ACC112 (cell line): ENCODE data around the gene SRGAP2.
"Not testable (repeated sequence)": the region's sequence is repeated elsewhere in the genome, so short reads cannot be mapped to it uniquely, and the experiment has no call there.

ENCODE experiments used
- H2AFZ ChIP-seq: fragments of 200-600 bp; sonication (generic); one replicate; pipeline ENCODE4 v1.6.0; 2017; ENCODE audit warnings: antibody characterized with exemption, low read length; ENCODE audit not compliant: unreplicated experiment
- H3K27ac ChIP-seq: fragments of 200-600 bp; sonication (generic); 2 replicates; pipeline ENCODE4 v1.5.1; 2014; ENCODE audit warnings: low read depth, mild to moderate bottlenecking, antibody characterized with exemption, low read length, moderate library complexity
- H3K27me3 ChIP-seq: fragments of 200-600 bp; sonication (generic); 2 replicates; pipeline ENCODE4 v1.6.1; 2014; ENCODE audit warnings: mild to moderate bottlenecking, antibody characterized with exemption, low read length, moderate library complexity, mixed read lengths; ENCODE audit not compliant: insufficient read depth
- H3K36me3 ChIP-seq: fragments of 200-600 bp; sonication (generic); 2 replicates; pipeline ENCODE4 v1.6.1; 2016; ENCODE audit warnings: mild to moderate bottlenecking, antibody characterized with exemption, low read length, moderate library complexity, mixed read lengths; ENCODE audit not compliant: insufficient read depth
- H3K4me1 ChIP-seq: fragments of 200-600 bp; sonication (generic); one replicate; pipeline ENCODE4 v1.6.1; 2016; ENCODE audit warnings: low read length, mixed read lengths; ENCODE audit not compliant: insufficient read depth, unreplicated experiment, control insufficient read depth
- H3K4me3 ChIP-seq: fragments of 200-600 bp; sonication (generic); 2 replicates; pipeline ENCODE4 v1.5.1; 2014; ENCODE audit warnings: mild to moderate bottlenecking, low read depth, low read length
- H3K79me2 ChIP-seq: fragments of 200-600 bp; sonication (generic); one replicate; pipeline ENCODE4 v1.6.0; 2016; ENCODE audit warnings: low read length; ENCODE audit not compliant: control insufficient read depth, unreplicated experiment, insufficient read depth

The SRGAP2 gene

DNA sequence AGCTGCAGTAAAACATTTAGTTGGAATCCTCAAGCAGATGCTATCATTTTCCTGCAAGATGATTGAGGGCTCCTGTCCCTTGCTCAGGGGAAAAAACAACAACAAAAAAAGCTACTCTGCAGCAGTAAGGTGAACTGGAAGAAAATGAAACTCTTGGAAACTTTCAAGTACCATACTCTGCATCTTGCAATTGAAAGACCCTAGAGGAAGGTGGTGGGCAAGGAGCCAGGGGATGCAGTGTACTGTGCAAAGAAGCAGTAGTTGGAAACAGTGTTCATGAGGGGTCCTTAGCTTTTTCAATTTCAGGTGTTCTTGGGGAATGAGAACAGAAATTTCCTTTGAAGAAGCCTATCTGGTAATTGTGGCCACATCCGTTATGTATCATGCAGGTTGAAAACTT lies 7.5 kb downstream of the SRGAP2 start:
- not testable (repeated sequence) for H2AFZ ChIP-seq, H3K27ac ChIP-seq, H3K4me3 ChIP-seq, H3K79me2 ChIP-seq, H3K27me3 ChIP-seq, H3K36me3 ChIP-seq, H3K4me1 ChIP-seq

DNA sequence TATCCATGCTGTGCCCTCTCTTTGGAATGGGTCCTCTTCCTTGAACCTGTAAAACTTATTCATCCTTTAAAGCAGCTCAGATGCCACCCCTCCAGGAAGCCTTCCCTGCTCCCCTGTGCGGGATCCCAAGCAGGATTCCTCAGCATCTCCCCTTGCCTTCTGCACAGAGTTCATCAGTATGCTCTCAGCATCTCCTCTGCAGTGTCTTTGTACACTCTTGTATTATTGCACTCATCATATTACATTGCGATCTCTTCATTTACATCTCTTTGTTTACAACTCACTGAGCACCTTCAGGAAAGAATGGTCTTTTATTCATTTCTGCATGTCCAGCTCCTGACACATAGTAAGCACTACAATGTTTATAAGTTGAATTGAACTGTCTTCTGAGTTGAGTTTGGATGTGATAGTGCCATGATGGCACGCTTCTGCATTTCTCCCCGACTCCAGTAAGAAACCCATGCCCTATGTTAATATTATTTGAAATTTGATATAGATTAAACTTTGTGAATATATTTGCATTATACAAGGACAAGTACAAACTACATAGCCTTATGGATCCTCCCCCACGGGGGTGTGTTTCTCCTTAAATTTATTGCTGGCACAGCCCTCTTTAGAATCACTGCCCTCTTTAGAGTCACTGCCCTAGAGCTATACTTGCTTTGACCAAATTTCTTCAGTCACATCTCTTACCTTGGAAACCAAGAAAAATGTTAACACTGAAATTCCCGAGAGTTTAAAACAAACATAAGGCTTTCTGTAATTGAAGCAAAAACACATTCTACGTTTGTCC lies 12.5 kb downstream of the SRGAP2 start:
- not testable (repeated sequence) for H3K27me3 ChIP-seq, H3K36me3 ChIP-seq, H2AFZ ChIP-seq, H3K27ac ChIP-seq, H3K79me2 ChIP-seq, H3K4me3 ChIP-seq, H3K4me1 ChIP-seq

- H3K4me3 ChIP-seq, H3K4me1 ChIP-seq, H2AFZ ChIP-seq, H3K27ac ChIP-seq, H3K36me3 ChIP-seq, H3K27me3 ChIP-seq, H3K79me2 ChIP-seq: not testable (repeated sequence)
Observed at GRCh38 chr1:206218285-206218684, 14.9 kb downstream of the SRGAP2 start.

- H3K4me1 ChIP-seq, H3K4me3 ChIP-seq, H3K79me2 ChIP-seq, H3K36me3 ChIP-seq, H3K27ac ChIP-seq, H3K27me3 ChIP-seq, H2AFZ ChIP-seq: not testable (repeated sequence)
Observed at GRCh38 chr1:206218765-206219164, 15.4 kb downstream of the SRGAP2 start.

DNA sequence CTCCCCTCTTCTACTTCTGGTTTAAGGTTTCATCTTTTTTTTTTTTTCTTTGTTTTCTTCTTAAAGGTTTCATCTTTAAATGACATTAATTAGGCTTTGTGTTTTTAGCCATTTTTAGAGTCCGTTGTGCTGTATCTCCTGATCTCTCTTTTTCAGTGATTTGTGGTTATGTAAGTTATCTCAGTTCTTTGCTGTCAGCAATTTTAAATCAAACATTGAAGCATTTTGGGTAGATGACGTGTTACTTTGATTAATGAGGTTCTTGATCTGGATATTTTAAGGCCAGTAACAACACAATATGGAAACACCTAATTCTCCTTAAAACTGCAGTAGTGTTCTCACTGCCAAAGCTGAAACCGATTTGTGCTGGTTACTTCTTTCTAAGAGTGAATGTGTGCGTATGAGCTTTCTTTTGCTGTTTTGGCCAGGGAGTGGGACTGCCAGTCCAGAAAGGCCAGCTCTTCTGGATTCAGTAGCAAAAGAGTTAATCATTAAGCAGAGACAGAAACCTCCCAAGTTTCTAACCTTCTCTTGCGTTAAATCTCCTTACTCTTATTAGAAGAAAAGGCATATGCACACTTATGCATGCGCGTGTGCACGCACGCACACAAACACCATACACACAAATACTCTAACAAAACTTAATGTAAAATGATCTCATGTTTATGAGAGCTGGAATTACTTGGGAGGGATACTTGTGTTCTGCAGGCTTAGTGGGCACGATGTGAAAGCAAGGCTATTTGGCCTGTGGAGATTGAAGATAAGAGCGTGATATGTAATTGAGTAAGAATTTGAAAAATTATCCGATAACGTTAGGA lies 16.4 kb downstream of the SRGAP2 start:
- H3K27ac ChIP-seq, H2AFZ ChIP-seq, H3K27me3 ChIP-seq, H3K36me3 ChIP-seq, H3K79me2 ChIP-seq, H3K4me1 ChIP-seq: not testable (repeated sequence)
- 0 out of 2 replicates have a peak overlapping the region, but pooled peaks have one; percentile 6 for H3K4me3 ChIP-seq

DNA sequence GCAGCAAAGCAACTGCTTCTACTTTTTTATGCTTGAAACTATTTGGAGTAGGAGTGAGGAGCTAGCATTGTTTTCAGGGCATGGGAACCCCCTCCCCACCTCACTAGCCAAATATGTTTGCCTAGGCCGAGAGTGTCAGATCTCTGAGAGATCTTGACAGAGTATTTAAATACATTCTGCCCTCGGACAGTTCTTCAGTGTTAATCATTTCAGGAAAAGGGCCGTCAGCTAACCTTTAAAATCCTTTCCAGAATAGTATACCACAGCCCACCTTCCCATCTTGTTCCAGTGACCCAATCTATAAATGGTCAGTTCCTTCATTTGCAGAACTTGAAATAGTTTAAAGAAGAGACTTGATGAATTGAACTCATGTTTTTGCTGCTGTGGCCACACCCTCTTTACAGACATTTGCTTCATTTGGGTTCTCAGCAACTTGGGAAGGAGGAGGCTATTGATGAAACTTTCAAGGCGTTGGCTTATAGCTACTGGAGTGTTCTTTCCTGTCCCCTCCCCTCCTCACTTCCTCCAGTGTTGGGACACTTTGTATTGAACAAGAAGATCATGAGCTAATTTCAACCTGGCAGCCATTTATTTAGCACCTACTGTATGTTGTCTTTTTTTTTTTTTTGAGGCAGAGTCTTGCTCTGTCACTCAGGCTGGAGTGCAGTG lies 17.1 kb downstream of the SRGAP2 start:
- not testable (repeated sequence) for H3K36me3 ChIP-seq, H2AFZ ChIP-seq, H3K27me3 ChIP-seq, H3K27ac ChIP-seq, H3K79me2 ChIP-seq, H3K4me1 ChIP-seq
- 0 out of 2 replicates have a peak overlapping the region, but pooled peaks have one; percentile 6 for H3K4me3 ChIP-seq

DNA sequence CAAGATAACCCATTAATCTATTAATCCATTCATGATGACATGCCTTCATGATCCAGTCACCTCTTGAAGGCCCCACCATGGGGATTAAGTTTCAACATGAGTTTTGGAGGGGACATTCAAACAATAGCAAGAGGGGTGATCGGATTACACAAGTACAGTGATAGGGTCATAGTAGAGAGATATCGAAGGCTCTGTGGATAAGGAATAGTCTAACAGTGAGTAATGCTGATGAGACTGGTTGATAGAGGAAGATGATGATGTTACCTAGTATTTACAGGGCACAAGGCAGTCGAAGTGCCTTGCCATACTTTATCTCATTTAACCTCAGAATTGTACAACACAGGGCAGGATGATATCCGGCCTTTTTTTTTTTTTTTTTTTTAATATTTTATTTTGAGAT lies 18.2 kb downstream of the SRGAP2 start:
- not testable (repeated sequence) for H2AFZ ChIP-seq, H3K4me3 ChIP-seq, H3K27ac ChIP-seq, H3K27me3 ChIP-seq, H3K4me1 ChIP-seq, H3K36me3 ChIP-seq, H3K79me2 ChIP-seq

- H3K79me2 ChIP-seq, H3K27ac ChIP-seq, H3K4me3 ChIP-seq, H3K36me3 ChIP-seq, H3K27me3 ChIP-seq, H3K4me1 ChIP-seq, H2AFZ ChIP-seq: not testable (repeated sequence)
Observed at GRCh38 chr1:206224190-206224776, 20.9 kb downstream of the SRGAP2 start.

GRCh38 chr1:206225386-206225785 lies 22.0 kb downstream of the SRGAP2 start:
- not testable (repeated sequence) for H3K4me1 ChIP-seq, H2AFZ ChIP-seq, H3K79me2 ChIP-seq, H3K36me3 ChIP-seq, H3K27me3 ChIP-seq, H3K27ac ChIP-seq, H3K4me3 ChIP-seq

GRCh38 chr1:206226886-206227285 lies 23.5 kb downstream of the SRGAP2 start:
- H3K36me3 ChIP-seq, H3K4me3 ChIP-seq, H3K27me3 ChIP-seq, H3K79me2 ChIP-seq, H2AFZ ChIP-seq, H3K27ac ChIP-seq, H3K4me1 ChIP-seq: not testable (repeated sequence)
